ENCODE data around the gene KRT6C.
"Not testable (repeated sequence)": the region's sequence is repeated elsewhere in the genome, so short reads cannot be mapped to it uniquely, and the experiment has no call there.

Gene KRT6C

DNA sequence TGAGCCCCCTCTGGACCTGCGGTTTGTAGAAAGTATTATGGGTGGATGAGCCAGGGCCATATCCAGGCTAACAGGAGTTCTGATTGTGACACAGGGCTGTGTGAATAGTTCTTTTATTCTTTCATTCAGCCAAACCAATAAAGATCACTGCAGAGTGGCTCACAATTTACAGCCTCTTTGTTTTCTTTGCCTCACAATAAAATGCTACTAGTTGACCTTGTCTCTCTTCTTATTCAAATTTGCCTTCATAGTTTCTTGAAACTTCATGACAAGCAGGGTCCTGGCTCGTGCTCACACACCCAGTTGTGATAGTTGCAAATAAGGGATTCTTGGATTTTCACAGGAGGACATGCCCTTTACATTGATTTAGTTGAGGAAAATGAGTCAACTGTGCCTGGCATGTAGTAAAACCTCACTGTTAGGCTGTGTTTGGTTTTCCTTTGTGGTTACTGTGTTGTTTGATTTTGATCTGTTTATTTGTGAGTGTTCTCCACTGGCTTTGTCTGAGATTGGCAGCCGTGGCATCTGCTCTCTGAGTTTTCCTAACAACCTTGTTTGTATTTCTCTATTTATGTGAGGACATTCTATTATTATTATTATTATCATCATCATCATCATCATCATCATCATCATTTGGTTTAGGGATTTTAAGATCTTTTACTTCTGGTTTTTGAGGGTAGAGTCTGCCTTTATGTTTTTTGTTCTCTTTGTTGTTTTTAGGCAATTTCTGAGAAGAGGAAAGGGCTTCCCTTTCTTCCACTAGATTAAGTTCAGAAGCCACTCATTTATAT, 19.0 kb downstream of the KRT6C start:
- no peak for ATAC-seq

GRCh38 chr12:52452101-52452500, 21.5 kb downstream of the KRT6C start, which contains the start of gene KRT6B:
KRT6B (minus strand) TSS chr12:52452146; CDS start chr12:52452078, 68 bp downstream.
- ATAC-seq, result no peak

DNA sequence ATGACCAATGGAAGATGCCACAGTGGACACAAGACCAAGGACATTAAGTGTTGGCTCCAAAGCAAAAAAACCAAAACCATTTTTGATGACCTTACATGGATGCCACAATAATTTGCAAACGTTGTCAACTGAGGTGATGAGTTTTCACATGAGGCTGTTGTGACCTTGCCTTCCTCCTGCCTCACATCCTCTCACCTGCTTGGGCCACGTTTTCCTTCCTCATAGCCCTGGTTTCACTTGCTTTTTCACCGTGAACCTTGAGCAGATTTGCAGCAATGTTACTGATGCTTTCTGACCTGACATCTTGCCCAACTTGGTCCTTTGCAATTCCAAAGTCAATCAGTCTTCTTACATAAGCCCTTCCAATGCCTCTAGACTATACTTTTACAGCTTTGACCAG, 25.4 kb downstream of the KRT6C start:
- ATAC-seq, result no peak

DNA sequence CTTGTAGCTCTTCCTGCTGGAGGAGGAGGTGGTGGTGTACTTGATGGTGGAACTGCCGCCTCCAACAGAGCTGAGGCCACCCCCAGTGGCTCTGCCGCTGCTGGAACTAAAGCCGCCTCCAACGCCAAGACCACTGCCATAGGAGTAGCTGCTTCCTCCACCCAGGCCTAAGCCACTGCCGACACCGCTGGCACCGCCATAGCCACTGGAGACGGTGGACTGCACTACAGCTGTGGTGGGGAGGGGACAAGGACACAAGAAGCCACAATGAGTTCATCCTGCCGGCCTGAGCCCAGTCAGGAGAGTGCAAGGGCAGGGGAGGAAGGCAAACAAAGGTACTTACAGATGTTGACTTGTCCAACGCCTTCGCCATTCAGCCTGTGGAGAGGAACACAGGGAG, 26.4 kb downstream of the KRT6C start:
- ATAC-seq, result not testable (repeated sequence)

DNA sequence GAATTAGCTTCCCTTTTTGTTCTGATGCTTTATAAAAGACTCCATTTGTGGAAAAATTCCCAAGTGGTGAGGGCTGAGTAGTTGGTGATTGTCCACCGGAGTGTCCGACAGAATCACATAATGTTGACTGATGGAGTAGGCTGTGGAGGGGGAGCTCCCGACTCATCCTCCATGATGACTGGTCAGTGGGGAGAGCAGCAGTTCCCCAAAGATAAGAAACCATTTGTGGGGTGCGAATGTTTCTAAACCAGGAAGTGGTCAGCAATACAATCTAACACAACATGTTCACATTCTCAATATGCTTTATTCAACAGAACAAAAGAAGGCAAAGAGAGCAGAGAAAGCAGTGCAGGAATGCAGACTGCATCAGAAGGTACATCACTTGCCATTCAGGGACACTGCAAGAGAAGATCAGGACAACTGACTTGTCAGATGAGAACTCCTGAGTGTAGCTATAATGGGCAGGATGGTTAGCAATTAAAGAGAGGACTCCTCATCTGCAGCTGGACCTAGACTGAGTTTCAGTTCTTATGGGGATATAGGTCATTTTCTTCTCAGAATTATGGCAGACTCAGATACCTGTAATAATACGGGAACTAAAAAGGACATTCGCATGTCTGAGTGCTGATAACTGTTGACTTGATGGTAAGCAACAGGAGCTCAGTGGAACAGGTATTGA, 27.1 kb downstream of the KRT6C start:
- ATAC-seq, result no peak

- ATAC-seq, result no peak
Measured at GRCh38 chr12:52445876-52446275, 27.7 kb downstream of the KRT6C start.

DNA sequence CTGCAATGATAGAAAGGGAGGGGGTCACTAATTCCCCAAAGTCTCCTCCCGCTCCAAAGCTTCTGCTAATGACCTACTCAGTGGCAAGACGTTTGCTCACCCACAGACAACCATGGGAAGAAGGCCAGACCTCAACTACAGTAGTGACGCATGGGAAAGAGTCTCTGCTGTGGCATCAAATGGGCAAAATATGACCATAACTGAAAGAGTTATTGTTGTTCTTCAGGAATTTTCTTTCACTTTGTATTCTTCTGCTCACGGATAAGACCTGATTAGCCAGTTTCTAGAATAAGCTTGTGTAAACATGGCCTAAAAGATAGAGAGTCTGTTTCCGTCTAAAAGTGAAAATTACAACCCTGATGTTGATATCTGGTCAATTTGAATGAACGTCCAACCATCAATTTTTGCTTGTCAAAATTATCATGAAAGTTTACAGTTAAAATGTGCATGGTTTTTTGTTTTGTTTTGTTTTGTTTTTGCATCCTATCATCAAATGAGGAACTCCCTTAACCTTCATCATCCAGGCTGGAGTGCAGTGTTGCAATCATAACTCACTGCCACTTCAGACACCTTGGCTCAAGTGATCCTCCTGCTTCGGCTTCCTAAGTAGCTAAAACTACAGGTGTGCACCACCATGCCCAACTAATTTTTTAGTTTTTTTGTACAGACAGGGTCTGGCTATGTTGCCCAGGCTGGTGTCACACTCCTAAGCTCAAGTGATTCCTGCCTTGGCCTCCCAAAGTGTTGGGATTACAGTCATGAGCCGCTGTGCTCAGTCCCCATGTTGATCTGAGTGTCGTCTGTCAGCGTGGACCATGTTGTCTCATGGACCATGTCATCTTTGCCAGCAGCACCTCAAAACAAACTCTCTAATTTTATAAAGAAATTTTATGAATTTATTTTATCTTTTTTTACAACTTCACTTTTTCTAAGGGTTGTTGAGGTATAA, 28.7 kb downstream of the KRT6C start:
- ATAC-seq, result no peak

- no peak for ATAC-seq
Measured at GRCh38 chr12:52443966-52444365, 29.6 kb downstream of the KRT6C start.

- no peak for ATAC-seq
Measured at GRCh38 chr12:52442600-52443061, 31.0 kb downstream of the KRT6C start.

GRCh38 chr12:52441320-52441911, 32.2 kb downstream of the KRT6C start:
- ATAC-seq, result no peak

DNA sequence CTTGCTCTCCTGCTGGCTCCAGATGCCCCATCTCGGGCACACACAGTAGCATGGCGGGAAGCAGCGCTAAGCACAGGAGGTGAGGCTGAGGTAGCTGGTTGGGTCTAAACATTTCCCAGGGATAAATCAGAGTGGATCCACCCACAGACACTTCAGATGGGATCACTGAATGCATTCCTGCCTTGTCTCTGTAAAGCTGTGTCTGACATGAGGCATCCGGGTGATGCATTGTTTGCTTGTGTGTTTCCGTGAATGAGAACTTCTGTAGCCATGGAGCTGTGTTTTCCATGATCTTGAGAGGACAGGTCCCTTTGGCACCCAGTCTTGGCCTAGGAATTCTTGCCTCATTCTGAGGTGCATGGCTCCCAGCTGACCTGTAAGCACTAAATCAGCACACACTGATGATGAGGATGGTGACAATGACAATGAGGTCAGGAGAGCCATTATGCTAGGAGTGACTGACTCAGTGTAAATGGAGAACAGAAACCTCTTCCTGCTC, 32.7 kb downstream of the KRT6C start:
- no peak for ATAC-seq

- no peak for ATAC-seq
Measured at GRCh38 chr12:52439845-52440244, 33.8 kb downstream of the KRT6C start.

- no peak for ATAC-seq
Measured at GRCh38 chr12:52439420-52439819, 34.2 kb downstream of the KRT6C start.

DNA sequence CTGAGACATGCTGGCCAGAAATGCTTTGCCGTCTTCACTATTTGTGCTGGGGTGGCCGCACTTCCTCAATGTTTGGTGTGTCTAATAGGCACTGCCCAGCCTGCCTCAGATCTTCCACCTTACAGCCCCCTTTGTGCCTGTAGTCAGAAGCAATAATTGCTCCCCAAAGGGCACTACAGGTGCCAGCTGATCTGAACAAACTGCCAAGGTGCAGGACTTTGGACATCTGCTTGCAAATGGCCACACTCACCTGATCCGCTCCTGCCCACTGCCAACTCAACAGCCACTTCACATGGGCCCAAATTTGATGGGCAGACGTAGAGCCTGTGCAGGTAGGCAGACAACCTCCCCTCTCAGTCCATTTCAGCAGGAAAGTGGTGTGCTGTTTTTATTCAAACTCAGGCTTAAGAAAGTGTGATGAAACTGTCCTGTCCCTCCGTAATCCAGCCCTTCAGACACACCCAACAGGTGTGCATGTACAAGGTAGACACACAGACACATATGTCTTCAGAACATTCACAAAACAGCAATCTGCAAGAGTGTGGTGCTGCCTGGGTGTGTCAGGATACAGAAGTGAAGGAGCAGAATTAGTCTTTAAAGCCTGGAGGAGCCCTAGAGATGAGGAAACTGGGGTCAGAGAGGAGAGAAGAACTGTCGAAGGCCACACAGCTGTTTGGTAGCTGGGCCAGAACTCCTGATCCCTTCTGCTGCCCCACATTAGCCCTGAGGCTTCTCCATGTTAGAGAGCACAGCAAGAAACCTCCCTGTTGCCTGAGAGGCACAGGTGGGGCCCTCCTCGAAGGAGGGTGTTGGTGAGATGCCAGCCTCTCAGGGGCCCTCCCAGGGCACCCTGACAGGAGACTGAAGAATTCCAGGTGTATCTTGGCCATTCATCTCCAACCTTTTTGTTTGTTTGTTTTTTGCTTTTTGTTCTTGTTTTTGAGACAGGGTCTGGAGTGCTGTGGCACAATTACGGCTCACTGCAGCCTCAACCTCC, 35.0 kb downstream of the KRT6C start:
- ATAC-seq, result no peak

- no peak for ATAC-seq
Measured at GRCh38 chr12:52437508-52437907, 36.1 kb downstream of the KRT6C start.

DNA sequence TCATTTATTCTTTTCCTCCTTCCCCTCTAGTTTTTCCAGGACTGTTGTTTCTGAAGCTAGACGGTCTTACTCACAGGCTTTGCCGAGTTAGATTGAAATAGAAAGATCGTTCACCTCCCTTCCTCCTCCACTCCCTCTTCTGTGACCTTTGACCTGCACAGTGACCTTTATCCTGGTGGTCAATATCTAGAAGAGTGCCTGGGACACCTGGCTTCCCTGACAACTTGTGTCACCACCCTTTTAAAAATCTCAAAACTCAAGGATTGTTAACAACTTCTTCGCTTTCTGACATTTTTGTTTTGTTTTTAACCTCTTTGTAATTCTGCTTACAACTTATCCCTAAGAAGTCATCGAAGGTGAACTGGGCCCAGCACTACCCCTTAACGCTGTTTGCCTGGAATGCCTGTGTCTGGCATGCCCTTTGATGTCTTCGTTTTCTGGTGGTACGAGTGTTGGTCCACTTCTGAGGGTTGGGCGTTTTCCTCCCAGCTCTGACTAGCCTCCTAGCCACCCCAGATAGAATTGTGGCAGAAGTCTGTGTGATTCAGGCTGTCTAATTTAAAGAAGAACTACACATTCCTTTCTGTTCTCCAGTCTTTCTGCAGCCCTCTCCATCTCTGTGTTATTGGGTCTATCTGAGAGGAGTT, 36.7 kb downstream of the KRT6C start:
- ATAC-seq, result no peak

DNA sequence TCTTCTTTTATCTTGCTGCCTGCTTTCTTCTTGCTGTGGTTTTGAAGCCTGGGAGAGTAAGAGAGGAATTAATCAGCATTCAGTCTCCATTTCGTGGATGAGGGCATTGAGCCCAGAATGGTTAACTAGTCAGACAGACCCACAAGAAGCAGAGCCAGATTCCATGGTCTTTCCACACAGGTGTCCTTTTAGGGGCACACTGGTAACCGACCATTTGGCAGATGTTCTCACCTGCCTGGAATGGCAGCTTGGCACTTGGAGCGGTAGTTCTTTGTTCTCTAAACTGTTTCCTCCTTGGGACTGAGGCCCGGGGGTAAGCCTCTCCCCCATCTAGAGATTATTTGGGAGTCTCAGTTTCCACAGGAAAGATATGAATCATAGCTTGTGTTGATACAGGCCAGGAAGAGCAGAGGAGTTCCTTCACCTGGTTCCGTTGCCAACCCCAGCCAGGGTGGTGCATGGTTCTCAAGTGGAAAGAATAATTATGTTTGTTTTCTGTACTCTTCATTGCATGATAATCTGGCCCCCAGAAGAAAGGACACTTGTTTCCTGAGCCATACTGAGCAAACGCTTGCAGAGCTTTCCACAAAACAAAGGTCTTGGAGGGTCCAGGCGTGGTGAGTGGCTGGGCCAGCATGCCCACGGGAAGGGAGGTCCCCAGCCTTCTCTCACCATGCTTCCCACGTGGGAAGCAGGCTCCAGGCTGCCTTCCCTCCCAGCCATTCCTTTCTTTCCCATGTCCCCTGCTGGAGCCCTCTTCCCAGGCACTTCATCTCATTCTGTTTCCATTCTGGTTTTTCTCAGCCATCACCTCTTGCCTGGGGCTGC, 37.4 kb downstream of the KRT6C start:
- no peak for ATAC-seq

DNA sequence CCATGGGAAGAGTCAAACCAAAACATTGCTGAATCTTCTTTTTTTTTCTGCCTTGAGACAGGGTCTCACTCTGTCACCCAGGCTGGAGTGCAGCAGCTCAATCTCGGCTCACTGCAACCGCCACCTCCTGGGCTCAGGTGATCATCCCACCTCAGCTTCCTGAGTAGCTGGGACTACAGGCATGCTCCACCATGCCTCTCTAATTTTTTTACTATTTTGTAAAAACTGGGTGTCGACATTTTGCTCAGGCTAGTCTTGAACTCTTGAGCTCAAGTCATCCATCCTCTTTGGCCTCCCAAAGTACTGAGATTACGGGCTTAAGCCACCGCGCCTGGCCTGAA, 38.0 kb downstream of the KRT6C start:
- no peak for ATAC-seq

DNA sequence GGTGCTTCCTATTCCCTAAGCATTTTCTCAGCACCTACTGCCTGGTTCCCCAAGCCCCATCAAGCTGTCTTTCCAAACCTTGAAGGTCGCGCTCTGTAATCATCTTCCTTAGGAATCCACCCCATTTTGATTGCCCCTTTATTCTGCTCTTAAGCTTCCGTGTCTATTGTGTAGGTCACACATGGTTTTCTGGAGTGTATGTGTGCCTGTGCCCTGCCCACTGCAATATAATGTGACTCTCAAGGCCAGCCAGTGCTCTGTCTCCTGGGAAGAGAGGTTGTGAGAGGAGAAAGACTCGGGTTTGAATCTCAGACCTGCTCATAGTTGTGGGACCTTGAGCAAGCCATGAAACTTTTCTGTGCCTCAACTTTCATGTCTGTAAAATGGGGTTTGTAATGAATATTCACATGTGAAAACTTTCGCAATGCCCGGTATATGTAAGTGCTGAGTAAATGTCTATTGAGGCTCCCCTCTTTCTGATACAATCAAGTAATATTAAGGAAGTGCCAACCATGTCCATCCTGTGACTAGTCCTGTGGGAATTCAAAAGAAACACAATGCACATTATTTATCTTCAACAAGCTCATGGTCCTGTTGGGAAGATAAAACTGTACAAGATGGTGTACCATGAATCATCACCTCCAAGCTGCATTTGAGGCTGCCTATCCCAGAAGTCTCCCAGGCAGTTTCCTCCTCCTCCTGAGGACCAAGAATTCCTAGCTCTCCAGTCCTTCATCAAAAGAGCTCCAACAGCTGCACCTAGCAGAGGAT, 38.7 kb downstream of the KRT6C start:
- ATAC-seq, result no peak

Measured in activated CD4-positive, CD25-positive, alpha-beta regulatory T cell treated with anti-CD3 and anti-CD28 coated beads, Interleukin-2, amount 50 U/mL, for 24 hours (primary cell).